ENCODE data around the gene NADK.

Gene NADK

DNA sequence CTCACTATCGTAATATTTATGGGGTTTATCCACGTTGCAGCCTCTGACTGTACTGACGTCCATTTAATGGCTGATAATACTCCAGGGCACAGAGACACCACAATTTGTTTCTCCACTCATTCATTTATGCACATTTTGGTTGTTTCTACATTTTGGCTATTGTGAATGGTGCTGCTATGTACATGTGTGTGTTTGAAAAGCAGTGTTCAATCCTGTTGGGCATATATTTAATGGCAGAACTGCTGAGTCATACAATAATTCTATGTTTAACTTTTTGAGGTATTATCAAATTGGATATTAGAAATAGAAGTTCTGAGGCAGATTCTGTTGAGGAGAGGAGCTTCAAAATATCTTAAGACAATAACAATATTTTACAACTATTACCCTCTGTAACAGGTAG lies 39.0 kb upstream of the NADK start:
- Histone ChIP-seq H3K56ac (ENCODE audit: low read length) (no peak overlapping the region), H2BK120ac (ENCODE audit: low read depth, low read length) (no peak overlapping the region), H3K4me2 (ENCODE audit: low read length) (no peak overlapping the region), H3K4me1 (ENCODE audit: control insufficient read depth, low read depth, low read length) (no peaks in the 10 kb centered on the region), H3K9ac (ENCODE audit: low read length) (no peak overlapping the region), H3K36me3 (ENCODE audit: control insufficient read depth, insufficient read depth, low read length) (peaks cover 17% of the 10 kb centered on the region), H3K4me3 (ENCODE audit: low read length) (no peak overlapping the region), H3K79me1 (ENCODE audit: low read length) (peaks cover 19% of the 10 kb centered on the region), H3K4ac (ENCODE audit: low read depth, low read length) (no peak overlapping the region), H3K27ac (ENCODE audit: low read depth, low read length) (no peak overlapping the region), H3K18ac (ENCODE audit: low read length) (no peak overlapping the region), H2BK5ac (ENCODE audit: low read length) (no peak overlapping the region), H2BK15ac (replicated peaks; ENCODE audit: low read depth) (no peak overlapping the region), H2AK5ac (ENCODE audit: low read length) (no peak overlapping the region), H3K23ac (ENCODE audit: low read length) (no peak overlapping the region), H3K27me3 (ENCODE audit: insufficient read depth, low read length, poor library complexity) (no peaks in the 10 kb centered on the region), H4K8ac (ENCODE audit: low read depth, low read length) (no peak overlapping the region), H3K79me2 (ENCODE audit: control insufficient read depth, insufficient read depth, low read length) (peaks cover 11% of the 10 kb centered on the region), H4K5ac (ENCODE audit: low read length) (no peak overlapping the region)
- DNase-seq = no peak
- no CpG with 5 or more reads among the region's 3 CpGs for WGBS (ENCODE audit: extremely low coverage, insufficient coverage, low lambda C conversion rate)

DNA sequence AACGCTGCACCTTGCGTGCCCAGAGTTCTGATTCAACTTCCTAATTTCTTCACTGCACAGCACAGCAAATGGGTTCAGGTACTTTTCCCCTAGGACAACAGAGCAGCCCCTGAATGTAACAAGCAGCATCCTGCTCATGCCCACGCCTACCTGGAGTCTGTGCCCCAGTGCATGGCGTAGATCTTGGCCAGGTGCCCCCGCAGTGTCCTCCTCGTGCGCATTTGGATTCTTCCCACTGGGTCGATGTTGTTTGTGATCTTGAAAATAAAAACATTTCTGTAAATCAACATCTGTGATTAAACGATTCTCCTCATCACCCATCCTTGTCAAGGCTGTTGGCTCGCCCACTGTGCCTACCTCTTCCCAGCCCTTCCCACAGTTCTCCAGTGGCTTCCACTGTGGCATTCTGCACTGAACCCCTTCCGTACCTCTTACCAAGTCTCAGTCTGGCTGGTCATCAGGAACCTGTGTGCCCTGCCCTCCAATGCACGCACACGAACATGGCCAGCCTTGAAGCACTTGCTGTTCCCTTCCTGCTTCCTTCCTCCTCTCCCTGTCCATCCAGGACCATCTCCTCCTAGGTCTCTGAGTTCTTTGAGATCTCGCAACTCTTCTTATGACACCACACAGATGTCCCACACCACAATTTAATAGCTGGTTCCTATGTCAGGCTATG lies 37.5 kb upstream of the NADK start:
- Histone ChIP-seq H3K4me2 (ENCODE audit: low read length) (no peak overlapping the region), H3K9ac (ENCODE audit: low read length) (no peak overlapping the region), H3K79me1 (ENCODE audit: low read length) (peaks cover 16% of the 10 kb centered on the region), H3K36me3 (ENCODE audit: control insufficient read depth, insufficient read depth, low read length) (peaks cover 17% of the 10 kb centered on the region), H3K18ac (ENCODE audit: low read length) (no peak overlapping the region), H3K27ac (ENCODE audit: low read depth, low read length) (no peak overlapping the region), H4K5ac (ENCODE audit: low read length) (no peak overlapping the region), H3K56ac (ENCODE audit: low read length) (no peak overlapping the region), H2BK15ac (replicated peaks; ENCODE audit: low read depth) (no peak overlapping the region), H3K23ac (ENCODE audit: low read length) (no peak overlapping the region), H3K27me3 (ENCODE audit: insufficient read depth, low read length, poor library complexity) (no peaks in the 10 kb centered on the region), H2BK120ac (ENCODE audit: low read depth, low read length) (no peak overlapping the region), H3K4me1 (ENCODE audit: control insufficient read depth, low read depth, low read length) (no peaks in the 10 kb centered on the region), H4K8ac (ENCODE audit: low read depth, low read length) (no peak overlapping the region), H3K79me2 (ENCODE audit: control insufficient read depth, insufficient read depth, low read length) (peaks cover 11% of the 10 kb centered on the region), H2BK5ac (ENCODE audit: low read length) (no peak overlapping the region), H3K4ac (ENCODE audit: low read depth, low read length) (no peak overlapping the region), H3K4me3 (ENCODE audit: low read length) (no peak overlapping the region), H2AK5ac (ENCODE audit: low read length) (no peak overlapping the region)
- DNase-seq = no peak
- WGBS (ENCODE audit: extremely low coverage, insufficient coverage, low lambda C conversion rate) = no CpG with 5 or more reads among the region's 14 CpGs

DNA sequence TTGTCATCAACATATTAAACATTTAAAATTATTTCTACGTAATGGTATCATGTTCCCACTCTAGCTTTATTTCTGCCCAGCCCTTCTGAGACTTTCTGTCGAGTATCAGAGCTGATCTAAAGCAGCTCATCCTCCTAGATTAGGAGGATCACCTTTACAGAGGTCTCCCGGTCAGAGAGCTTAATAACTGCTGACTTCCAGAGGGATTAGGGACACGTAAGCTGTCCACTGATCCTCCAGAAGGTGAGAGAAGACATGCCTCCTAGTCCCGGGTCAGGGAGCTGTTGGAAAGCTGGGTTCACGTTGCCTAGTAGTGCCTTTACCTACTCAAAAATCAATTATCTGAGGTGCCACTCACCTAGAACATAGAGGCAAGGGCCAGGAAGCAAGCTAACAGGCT lies 31.2 kb upstream of the NADK start:
- Histone ChIP-seq H2BK5ac (ENCODE audit: low read length) (no peak overlapping the region), H3K79me2 (ENCODE audit: control insufficient read depth, insufficient read depth, low read length) (peaks cover 4% of the 10 kb centered on the region), H3K4me1 (ENCODE audit: control insufficient read depth, low read depth, low read length) (no peaks in the 10 kb centered on the region), H3K27ac (ENCODE audit: low read depth, low read length) (no peak overlapping the region), H3K23ac (ENCODE audit: low read length) (no peak overlapping the region), H3K79me1 (ENCODE audit: low read length) (peaks cover 10% of the 10 kb centered on the region), H4K5ac (ENCODE audit: low read length) (no peak overlapping the region), H3K4me2 (ENCODE audit: low read length) (no peak overlapping the region), H3K4me3 (ENCODE audit: low read length) (no peak overlapping the region), H3K36me3 (ENCODE audit: control insufficient read depth, insufficient read depth, low read length) (peaks cover 16% of the 10 kb centered on the region), H3K18ac (ENCODE audit: low read length) (no peak overlapping the region), H3K27me3 (ENCODE audit: insufficient read depth, low read length, poor library complexity) (no peaks in the 10 kb centered on the region), H2BK15ac (replicated peaks; ENCODE audit: low read depth) (no peak overlapping the region), H2AK5ac (ENCODE audit: low read length) (no peak overlapping the region), H3K56ac (ENCODE audit: low read length) (no peak overlapping the region), H2BK120ac (ENCODE audit: low read depth, low read length) (no peak overlapping the region), H3K4ac (ENCODE audit: low read depth, low read length) (no peak overlapping the region), H4K8ac (ENCODE audit: low read depth, low read length) (no peak overlapping the region), H3K9ac (ENCODE audit: low read length) (no peak overlapping the region)
- no CpG with 5 or more reads among the region's 6 CpGs for WGBS (ENCODE audit: extremely low coverage, insufficient coverage, low lambda C conversion rate)
- DNase-seq = no peak

DNA sequence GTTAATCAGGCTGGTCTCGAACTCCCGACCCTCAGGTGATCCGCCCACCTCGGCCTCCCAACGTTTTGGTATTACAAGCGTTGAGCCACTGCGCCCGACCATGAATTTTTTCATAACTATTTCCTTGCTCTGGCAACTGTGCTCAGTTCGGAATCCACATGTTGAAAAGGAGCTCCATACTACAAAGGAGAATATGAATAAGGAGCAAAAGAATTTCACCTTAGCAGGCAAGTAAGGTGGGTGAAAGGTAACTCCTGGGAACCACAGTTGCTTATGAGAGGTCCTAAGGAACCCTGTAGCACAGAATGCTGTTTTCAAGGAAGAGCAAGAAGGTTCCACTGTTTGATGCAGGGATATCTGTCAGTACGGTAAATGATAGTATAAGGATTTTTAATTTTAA lies 29.9 kb upstream of the NADK start:
- peaks cover 5% of the 10 kb centered on the region for H3K79me2 ChIP-seq (ENCODE audit: control insufficient read depth, insufficient read depth, low read length)
- no peaks in the 10 kb centered on the region for H3K4me1 ChIP-seq (ENCODE audit: control insufficient read depth, low read depth, low read length)
- no peak overlapping the region for H3K4me3 ChIP-seq (ENCODE audit: low read length)
- H3K27me3 ChIP-seq (ENCODE audit: insufficient read depth, low read length, poor library complexity) = no peaks in the 10 kb centered on the region
- H4K5ac ChIP-seq (ENCODE audit: low read length) = no peak overlapping the region
- no peak overlapping the region for H2BK120ac ChIP-seq (ENCODE audit: low read depth, low read length)
- H2BK15ac ChIP-seq (replicated peaks; ENCODE audit: low read depth) = no peak overlapping the region
- H3K18ac ChIP-seq (ENCODE audit: low read length) = no peak overlapping the region
- no peak overlapping the region for H3K23ac ChIP-seq (ENCODE audit: low read length)
- no CpG with 5 or more reads among the region's 10 CpGs for WGBS (ENCODE audit: extremely low coverage, insufficient coverage, low lambda C conversion rate)
- H2BK5ac ChIP-seq (ENCODE audit: low read length) = no peak overlapping the region
- H4K8ac ChIP-seq (ENCODE audit: low read depth, low read length) = no peak overlapping the region
- no peak overlapping the region for H3K4me2 ChIP-seq (ENCODE audit: low read length)
- H3K36me3 ChIP-seq (ENCODE audit: control insufficient read depth, insufficient read depth, low read length) = peaks cover 20% of the 10 kb centered on the region
- H2AK5ac ChIP-seq (ENCODE audit: low read length) = no peak overlapping the region
- H3K9ac ChIP-seq (ENCODE audit: low read length) = no peak overlapping the region
- H3K27ac ChIP-seq (ENCODE audit: low read depth, low read length) = no peak overlapping the region
- peaks cover 11% of the 10 kb centered on the region for H3K79me1 ChIP-seq (ENCODE audit: low read length)
- no peak for DNase-seq
- H3K4ac ChIP-seq (ENCODE audit: low read depth, low read length) = no peak overlapping the region
- H3K56ac ChIP-seq (ENCODE audit: low read length) = no peak overlapping the region

DNA sequence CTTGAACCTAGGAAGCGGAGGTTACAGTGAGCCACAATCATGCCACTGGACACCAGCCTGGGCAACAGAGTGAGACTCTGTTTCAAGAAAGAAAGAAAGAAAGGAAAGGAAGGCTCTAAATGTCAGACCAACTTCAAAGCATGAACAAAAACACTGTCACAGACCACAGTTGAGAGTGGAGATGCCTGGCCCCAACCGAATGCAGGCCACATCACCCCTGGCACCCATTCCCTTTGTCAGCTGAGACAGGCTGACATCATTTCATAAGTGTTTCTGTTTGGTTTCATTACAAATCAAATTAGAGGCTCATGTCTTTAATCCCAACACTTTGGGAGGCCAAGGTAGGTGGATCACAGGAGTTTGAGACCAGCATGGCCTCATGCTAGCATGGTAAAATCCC lies 28.6 kb upstream of the NADK start:
- Histone ChIP-seq H3K27ac (ENCODE audit: low read depth, low read length) (no peak overlapping the region), H3K4me2 (ENCODE audit: low read length) (no peak overlapping the region)

DNA sequence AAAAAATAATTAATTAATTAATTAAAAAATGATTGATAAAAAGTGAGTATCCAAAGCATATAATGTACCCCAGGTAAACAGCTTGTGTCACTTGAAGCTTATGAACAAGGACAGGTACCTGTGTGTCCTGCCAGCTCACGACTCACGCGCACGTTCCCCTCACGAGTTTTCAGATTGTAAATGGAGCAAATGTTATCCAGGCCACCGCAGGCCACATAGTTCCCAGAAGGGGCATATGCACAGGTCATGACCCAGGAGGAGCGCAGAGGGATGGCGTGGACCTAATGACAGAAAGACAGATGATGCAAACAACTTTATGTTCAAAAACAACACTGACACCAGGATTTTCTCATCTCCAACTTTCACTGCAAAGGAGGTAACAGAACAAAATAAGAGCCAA lies 26.0 kb upstream of the NADK start:
- Histone ChIP-seq H3K4me2 (ENCODE audit: low read length) (no peak overlapping the region), H3K79me1 (ENCODE audit: low read length) (peaks cover 11% of the 10 kb centered on the region), H4K8ac (ENCODE audit: low read depth, low read length) (no peak overlapping the region), H3K4ac (ENCODE audit: low read depth, low read length) (no peak overlapping the region), H3K23ac (ENCODE audit: low read length) (no peak overlapping the region), H2BK15ac (replicated peaks; ENCODE audit: low read depth) (no peak overlapping the region), H3K9ac (ENCODE audit: low read length) (no peak overlapping the region), H3K4me1 (ENCODE audit: control insufficient read depth, low read depth, low read length) (no peaks in the 10 kb centered on the region), H3K27me3 (ENCODE audit: insufficient read depth, low read length, poor library complexity) (no peaks in the 10 kb centered on the region), H3K36me3 (ENCODE audit: control insufficient read depth, insufficient read depth, low read length) (peaks cover 15% of the 10 kb centered on the region), H3K4me3 (ENCODE audit: low read length) (no peak overlapping the region), H2BK120ac (ENCODE audit: low read depth, low read length) (no peak overlapping the region), H2BK5ac (ENCODE audit: low read length) (no peak overlapping the region), H3K56ac (ENCODE audit: low read length) (no peak overlapping the region), H3K27ac (ENCODE audit: low read depth, low read length) (no peak overlapping the region), H3K18ac (ENCODE audit: low read length) (no peak overlapping the region), H4K5ac (ENCODE audit: low read length) (no peak overlapping the region), H3K79me2 (ENCODE audit: control insufficient read depth, insufficient read depth, low read length) (peaks cover 10% of the 10 kb centered on the region), H2AK5ac (ENCODE audit: low read length) (no peak overlapping the region)
- DNase-seq = no peak
- no CpG with 5 or more reads among the region's 8 CpGs for WGBS (ENCODE audit: extremely low coverage, insufficient coverage, low lambda C conversion rate)

More for the DNA sequence above, 28.6 kb upstream of the NADK start:
- Histone ChIP-seq H3K4me3 (ENCODE audit: low read length) (no peak overlapping the region), H2BK15ac (replicated peaks; ENCODE audit: low read depth) (no peak overlapping the region), H3K79me2 (ENCODE audit: control insufficient read depth, insufficient read depth, low read length) (peaks cover 6% of the 10 kb centered on the region), H2BK120ac (ENCODE audit: low read depth, low read length) (no peak overlapping the region), H3K27me3 (ENCODE audit: insufficient read depth, low read length, poor library complexity) (no peaks in the 10 kb centered on the region), H3K9ac (ENCODE audit: low read length) (no peak overlapping the region), H3K36me3 (ENCODE audit: control insufficient read depth, insufficient read depth, low read length) (peaks cover 17% of the 10 kb centered on the region), H4K5ac (ENCODE audit: low read length) (no peak overlapping the region), H3K79me1 (ENCODE audit: low read length) (peaks cover 9% of the 10 kb centered on the region), H3K4me1 (ENCODE audit: control insufficient read depth, low read depth, low read length) (no peaks in the 10 kb centered on the region), H3K4ac (ENCODE audit: low read depth, low read length) (no peak overlapping the region), H2BK5ac (ENCODE audit: low read length) (no peak overlapping the region), H3K18ac (ENCODE audit: low read length) (no peak overlapping the region), H3K56ac (ENCODE audit: low read length) (no peak overlapping the region), H3K23ac (ENCODE audit: low read length) (no peak overlapping the region), H4K8ac (ENCODE audit: low read depth, low read length) (no peak overlapping the region), H2AK5ac (ENCODE audit: low read length) (no peak overlapping the region)
- WGBS (ENCODE audit: extremely low coverage, insufficient coverage, low lambda C conversion rate) = no CpG with 5 or more reads among the region's 2 CpGs
- DNase-seq = no peak

Data from mesendoderm (in vitro differentiated cells).